Left kidney (tissue), 2 donors: ENCODE data around the gene NFATC3. TPM values are rescaled to one million over a fixed set of nuclear protein-coding genes. Genes with fewer than 3 reads are reported as not detected.

Experiments
- DNase-seq: peaks from one replicate; pipeline ENCODE4 v3.0.0-alpha.2; 2013
- polyA plus RNA-seq: library from polyadenylated mRNA; unstranded; fragments of 120-200 nt; gene quantifications from one replicate; pipeline ENCODE4 v1.2.1, GENCODE V29; 2013; ENCODE audit not compliant: insufficient read length

The NFATC3 gene
- polyA plus RNA-seq, 1 donor: 38.0 TPM

DNA sequence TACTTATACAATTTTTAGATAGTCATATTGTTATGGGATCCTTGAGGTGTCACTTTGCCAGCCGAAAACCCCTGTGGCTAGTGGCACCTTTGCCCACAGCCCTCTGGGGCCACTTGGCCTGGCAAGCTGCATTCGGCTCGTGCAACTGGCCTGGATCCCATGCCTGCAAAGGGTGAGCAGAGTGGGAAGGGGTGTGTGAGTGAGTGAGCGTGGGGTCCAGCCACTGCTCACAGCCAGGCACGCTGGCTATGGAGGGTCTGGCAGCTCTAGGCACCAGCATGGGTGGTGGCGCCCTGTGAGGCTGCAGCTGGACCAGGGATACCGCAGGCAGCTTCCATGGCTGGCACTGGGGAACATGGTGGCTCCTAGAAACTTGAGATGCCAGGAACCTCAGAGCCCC, 101.7 kb downstream of the NFATC3 start:
- DNase-seq: no peak

DNA sequence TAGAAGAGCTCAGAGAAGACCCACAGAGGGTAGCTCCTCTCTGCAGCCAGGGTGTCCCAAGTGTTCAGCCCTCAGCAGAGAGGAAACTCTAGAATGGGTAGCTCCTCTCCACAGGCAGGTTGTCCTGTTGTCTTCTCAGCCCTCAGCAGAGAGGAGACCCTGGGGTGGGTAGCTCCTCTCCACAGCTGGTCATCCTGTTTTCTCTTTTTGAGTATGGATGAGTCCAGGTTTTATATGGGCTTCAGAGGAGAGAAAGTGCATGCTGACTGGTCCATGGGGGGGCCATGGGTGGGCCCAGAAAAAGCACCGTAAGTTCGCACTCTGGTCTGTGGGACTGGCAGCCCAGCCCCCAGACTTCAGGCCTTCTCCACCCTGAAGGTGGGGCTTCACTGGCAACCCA, 102.3 kb downstream of the NFATC3 start:
- DNase-seq: no peak

DNA sequence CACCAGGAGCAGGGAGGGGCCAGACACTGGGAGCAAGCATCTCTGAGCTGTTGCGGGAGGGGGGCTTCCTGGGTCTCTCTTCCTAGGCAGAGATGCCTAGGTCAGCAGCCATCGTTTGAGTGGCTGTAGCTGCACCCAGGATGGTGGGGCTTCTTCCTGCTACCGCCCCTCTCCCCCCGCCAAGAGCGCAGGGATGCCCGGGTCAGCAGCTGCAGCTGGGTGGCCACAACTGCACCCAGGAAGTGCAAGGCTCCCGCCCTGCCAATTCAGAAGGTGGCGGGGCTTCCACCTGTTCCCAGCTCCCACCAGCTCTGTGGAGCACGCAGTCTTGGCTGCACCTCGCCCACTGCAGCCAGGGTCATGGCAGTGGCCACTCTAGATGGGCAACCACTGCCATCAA, 103.0 kb downstream of the NFATC3 start:
- no peak for DNase-seq

DNA sequence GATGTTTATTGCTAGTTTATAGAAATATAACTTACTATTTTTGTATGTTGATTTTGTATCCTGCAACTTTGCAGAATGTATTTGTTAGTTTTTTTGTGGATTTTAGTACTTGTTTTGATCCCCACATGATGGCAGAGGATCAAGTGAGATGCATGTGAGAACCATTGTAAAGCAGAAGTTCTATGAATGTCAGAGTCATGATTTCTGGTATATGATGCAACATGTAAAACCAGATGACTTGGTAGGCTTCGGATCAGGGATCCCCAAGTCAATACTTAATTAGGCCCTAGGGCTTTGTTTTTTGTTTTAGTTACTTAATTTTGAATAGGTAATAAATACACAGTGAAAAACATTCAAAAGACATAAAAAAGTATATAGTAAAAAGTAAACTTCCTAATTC, 104.9 kb downstream of the NFATC3 start:
- no peak for DNase-seq

DNA sequence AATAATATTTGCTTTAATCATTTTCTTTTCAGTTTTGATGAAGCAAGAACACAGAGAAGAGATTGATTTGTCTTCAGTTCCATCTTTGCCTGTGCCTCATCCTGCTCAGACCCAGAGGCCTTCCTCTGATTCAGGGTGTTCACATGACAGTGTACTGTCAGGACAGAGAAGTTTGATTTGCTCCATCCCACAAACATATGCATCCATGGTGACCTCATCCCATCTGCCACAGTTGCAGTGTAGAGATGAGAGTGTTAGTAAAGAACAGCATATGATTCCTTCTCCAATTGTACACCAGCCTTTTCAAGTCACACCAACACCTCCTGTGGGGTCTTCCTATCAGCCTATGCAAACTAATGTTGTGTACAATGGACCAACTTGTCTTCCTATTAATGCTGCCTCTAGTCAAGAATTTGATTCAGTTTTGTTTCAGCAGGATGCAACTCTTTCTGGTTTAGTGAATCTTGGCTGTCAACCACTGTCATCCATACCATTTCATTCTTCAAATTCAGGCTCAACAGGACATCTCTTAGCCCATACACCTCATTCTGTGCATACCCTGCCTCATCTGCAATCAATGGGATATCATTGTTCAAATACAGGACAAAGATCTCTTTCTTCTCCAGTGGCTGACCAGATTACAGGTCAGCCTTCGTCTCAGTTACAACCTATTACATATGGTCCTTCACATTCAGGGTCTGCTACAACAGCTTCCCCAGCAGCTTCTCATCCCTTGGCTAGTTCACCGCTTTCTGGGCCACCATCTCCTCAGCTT, 105.8 kb downstream of the NFATC3 start:
- no peak for DNase-seq

DNA sequence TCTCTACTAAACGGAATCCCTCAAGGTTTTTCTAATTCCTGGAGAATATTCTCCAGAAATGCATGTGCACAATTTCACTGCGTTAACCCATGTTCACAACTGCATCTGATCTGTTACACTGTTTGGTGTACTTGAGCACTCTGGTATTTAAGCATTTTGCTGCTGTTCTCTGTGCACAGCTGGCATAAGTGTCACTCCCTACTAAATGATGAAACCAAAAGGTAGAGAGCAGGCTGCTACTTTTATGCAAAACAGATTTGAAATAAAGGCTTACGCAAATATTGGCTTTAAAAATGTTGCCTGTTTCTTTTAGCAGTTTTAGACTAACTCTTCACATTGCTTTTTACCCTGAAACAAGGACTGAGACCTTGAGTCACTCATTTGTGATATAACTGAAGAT, 109.1 kb downstream of the NFATC3 start:
- no peak for DNase-seq

DNA sequence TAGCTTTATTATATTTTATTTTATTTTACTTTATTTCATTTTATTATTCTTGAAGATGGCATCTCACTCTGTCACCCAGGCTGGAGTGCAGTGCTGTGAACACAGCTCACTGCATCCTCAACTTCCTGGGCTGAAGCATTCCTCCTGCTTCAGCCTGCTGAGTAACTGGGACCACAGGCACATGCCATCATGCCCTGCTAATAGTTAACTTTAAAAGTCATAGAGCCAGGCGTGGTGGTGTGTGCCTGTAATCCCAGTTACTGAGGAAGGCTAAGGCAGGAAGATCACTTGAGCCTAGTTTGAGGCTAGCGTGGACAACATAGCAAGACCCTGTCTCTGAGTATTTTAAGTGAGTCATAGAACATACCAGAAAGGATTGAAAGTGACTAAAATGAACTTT, 112.1 kb downstream of the NFATC3 start:
- no peak for DNase-seq

DNA sequence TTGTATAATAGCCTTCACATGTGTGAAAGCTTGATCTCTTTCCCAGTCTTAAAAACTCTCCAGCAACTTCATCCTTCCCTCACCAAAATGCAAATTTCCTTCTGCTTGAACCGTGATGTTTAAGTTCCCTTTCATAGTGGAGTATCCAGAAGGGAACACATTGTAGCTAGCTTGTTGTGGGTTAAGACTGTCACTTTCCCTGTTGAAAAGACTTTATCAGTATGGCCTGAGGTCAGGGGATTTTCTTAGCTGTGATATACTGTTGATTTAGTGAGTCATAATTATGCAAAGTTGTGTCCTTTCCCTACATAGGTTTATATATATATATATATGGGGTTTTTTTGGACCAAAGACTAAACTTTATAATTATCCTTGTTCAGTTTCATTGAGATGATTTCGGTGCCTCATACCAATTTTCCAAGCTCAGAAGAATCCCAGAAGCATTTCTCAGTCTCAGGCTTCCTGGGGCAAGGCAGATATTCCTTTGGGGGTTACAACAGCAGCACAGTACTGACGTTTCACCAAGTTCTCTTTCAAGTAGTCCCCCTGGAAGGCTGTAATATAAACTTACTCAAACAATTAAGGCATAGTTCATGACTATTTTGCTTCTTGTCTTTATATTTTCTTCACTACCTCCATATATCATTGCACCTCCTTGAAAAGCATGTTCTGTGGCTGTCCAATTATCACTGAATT, 115.1 kb downstream of the NFATC3 start:
- no peak for DNase-seq

DNA sequence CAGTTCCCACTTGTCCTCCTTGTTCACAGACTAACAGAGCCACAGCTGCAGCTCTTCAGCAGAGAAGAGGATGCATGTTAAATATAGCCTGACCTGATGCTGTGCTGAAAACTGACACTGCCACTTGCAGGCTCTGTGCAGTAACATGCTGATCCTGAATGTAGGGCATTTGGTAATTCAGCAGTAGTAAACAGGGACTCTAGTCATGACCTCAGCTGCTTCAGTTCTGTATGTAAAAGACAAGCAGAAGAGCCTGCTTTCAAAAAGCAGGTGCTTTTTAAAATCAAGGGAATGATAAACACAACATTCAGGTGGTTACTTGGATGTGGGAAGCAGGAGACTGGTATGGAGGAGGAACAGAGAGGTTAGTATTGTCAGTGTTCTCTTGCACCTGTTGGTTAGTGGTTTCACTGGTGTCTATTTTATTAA, 116.9 kb downstream of the NFATC3 start:
- DNase-seq: peak; percentile 24

DNA sequence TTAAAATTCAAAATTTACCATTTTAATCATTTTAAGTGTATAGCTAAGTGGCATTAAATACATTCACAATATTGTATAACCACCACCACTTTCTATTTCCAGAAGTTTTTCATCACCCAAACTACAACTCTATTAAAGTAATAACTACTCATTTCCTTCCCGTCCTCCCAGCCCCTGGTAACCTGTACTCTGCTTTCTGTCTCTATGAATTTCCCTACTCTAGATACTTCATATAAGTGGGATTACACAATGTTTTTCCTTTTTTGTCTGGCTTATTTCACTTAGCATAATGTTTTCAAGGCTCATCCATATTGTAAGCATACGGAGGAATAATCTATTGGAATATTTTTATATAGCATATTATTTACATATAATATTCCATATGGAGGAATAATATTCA, 121.1 kb downstream of the NFATC3 start:
- DNase-seq: no peak

DNA sequence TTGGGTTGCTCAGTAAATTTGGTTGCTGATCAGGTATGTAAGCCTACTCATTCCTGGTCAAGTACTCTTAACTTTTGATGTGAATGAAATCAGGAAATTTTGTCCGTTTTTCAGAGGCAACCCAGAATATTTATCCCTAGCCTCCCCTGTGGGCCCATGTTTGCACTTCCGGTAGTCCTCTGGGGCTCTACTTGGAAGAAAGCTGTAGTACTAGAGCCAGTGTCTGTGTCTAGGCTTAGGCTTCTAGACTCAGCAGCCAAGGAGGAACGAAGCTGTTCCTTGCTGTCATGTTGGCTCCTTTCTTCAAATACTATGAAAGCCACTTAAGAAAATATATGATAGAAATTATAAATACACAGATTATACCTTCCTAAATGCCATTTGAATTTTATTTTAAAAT, 129.6 kb downstream of the NFATC3 start:
- no peak for DNase-seq

DNA sequence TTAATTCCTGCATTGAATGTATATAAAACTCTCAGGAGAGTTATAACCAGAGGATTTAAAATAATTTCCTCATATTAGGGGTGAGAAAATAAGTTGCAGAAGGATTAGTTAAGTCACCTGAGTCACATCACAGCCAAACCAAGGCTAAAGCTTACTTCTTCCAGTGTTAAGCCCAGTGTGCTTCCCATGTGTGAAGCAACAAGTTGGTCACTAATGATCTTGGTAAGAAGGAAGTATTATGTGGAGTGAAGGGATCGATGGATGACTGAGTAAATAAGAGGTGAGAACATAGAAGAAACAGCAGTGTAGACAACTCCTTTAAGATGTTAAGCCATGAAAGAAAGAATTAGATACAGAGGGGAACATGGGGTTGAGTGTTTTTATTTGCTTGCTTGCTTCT, 130.1 kb downstream of the NFATC3 start:
- DNase-seq: no peak

DNA sequence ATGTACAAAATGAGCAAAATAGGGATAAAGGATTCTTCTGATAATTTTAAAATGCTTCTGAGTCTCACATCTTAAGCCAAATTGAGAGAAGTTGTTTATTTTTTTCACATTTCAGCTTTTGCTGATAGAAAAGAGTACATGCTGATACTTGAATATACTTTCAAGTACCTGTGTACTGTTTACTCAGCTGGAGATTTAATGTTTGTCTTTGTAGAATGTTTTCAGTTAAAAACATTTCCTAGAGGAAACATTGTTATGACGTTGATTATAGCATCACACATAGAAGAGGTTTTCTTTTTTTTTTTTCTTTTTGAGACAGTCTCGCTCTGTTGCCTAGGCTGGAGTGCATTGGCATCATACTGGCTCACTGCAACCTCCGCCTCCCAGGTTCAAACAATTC, 131.1 kb downstream of the NFATC3 start:
- no peak for DNase-seq

DNA sequence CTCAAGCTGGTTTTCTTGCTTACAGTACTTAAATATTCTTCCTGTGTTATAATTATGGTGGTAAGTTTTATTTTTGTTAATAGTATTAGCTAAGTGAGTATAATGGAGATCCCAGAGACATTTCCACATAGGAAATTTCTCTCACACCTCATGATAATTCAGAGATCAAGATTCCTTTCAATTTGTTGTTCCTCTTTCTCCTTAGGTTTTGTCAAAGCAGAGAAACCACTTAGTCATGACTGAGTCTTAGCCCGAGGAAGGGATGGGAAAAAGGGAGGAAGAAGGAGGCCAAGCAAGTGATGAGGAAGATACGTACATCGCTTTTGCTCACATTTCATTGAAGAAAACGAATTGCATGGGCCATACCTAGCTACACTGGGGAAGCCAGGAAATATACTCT, 132.3 kb downstream of the NFATC3 start:
- no peak for DNase-seq

DNA sequence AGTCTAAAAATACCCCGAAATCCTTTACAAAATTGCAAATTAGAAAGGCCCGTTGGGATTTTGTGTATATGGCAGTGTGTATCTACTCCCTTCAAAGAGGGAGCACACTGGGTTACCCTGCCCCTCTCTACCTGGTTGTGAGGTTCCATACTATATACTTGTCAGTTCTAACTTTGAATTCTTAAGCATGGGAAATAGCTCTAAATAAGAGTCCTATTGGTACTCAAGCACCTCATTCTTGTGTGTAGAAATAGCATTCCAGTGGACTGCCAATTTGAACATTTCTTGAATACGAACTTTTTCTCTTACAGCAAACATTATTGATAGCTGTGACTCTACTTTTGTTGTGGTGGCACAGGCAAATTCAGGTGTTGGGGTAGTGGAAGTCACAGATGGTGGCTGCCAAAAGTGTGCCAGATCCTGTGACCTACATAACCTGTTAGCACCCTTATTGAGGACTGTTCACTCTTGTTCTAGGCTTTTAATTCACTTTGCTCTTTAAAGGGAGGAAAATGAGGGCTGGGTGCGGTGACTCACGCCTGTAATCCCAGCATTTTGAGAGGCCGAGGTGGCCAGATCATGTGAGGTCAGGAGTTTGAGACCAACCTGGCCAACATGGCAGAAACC, 134.7 kb downstream of the NFATC3 start:
- DNase-seq: no peak

DNA sequence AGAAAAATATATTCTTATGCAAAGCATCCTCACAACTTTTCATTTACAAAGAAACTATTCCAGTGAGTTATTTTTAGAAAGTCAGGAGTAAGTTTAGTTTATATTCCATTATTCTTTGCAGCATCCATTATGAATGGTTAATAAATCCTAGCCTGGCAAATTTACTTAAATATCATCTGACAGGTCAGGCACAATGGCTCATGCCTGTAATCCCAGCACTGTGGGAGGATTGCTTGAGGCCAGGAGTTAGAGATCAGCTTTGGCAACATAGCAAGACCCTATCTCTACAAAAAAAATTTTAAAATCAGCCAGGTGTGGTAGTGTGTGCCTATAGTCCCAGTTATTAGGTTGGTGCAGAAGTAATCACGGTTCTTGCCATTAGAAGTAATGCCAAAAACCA, 137.9 kb downstream of the NFATC3 start:
- no peak for DNase-seq

DNA sequence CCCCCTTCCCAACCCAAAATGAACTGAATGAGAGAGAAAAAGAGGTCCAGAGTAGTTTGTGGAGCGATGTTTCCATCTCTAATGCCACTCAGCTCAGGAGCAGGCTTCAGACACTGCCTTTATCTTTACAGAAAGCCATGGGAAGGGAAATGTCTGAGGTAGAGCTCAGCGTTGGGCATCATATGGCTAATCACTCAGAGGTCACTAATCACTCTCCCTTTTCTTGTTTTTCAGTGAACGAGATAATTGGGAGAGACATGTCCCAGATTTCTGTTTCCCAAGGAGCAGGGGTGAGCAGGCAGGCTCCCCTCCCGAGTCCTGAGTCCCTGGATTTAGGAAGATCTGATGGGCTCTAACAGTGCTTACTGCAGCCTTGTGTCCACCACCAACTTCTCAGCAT, 140.9 kb downstream of the NFATC3 start:
- DNase-seq: no peak

DNA sequence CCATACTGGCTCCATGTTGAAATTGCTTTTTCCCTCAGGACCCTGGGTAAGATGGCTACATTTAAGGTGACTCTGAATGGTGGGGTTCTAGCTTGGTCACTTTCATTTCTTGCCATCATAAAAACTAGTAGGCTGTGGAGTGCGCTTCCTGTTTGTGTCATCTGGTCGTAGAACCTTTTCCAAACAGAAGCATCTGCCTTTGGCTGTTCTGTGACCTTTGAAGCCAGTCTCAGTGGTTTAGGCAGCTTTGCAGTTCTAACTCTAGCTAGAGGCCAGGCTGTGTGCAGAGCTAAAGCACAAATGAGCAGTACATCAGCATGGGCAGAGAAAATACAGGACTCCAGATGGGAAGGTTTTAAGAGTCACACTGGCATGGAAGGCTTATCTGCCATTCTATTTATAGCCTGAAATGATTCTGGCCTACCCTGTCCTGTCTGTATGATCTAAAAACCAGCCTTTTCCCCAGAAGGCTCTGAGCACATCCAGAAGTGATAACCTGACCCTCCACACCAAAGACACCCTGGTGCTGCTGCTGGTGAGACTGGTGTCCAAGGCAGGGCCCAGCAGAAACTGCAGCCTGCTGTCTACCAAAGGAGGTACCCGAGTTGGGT, 142.1 kb downstream of the NFATC3 start:
- no peak for DNase-seq

DNA sequence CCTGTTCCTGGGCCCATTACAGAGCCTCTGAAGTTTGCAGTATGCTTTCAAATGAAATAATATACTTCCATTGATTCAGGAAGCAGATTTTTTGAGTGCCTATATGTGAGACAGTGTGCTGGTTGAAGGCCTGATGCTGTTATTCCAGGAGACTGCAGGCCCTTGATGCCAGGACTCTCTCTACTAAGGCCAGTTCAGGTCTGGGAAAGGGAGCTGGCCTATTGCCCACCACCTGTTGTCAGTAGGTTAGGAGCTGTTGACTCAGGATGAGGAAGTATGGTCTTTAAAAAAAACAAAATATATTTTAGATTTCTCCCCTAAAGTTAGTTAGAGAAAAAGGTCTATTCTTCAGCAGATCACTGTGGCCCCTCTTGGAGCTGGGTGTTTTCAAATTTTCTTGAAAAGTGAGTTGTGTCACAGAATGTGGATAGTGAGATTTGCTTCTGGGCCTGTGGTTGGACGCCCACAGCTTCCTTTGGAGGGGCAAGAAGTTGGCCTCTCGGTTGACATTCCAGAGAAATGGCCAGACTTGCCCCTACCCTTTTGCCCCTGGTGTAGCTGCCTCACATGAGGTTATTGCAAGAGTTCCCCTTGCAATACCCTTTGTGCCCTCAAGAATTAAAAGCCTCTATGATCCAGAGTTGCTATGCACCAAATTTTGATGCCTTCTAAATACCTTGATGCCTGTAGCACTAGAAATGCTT, 142.8 kb downstream of the NFATC3 start:
- no peak for DNase-seq

DNA sequence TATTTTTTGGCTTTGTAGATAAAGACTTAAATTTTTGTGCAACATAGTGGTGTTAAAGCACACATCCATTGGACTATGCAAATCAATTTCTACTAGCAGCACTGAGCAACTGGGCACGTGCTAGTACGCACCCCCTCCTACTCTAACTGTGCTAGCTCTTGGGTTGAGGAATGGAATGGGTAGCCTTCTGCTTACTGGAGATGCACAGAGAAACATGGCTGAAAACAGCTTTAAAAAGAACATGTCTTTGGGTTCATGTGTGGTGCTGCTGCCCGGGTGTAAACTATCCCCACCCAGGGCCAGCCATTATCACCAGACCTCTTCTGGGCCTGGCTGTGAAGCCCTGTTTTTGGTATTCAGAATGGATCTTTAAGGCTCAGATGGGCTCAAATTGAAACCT, 143.5 kb downstream of the NFATC3 start:
- no peak for DNase-seq

DNA sequence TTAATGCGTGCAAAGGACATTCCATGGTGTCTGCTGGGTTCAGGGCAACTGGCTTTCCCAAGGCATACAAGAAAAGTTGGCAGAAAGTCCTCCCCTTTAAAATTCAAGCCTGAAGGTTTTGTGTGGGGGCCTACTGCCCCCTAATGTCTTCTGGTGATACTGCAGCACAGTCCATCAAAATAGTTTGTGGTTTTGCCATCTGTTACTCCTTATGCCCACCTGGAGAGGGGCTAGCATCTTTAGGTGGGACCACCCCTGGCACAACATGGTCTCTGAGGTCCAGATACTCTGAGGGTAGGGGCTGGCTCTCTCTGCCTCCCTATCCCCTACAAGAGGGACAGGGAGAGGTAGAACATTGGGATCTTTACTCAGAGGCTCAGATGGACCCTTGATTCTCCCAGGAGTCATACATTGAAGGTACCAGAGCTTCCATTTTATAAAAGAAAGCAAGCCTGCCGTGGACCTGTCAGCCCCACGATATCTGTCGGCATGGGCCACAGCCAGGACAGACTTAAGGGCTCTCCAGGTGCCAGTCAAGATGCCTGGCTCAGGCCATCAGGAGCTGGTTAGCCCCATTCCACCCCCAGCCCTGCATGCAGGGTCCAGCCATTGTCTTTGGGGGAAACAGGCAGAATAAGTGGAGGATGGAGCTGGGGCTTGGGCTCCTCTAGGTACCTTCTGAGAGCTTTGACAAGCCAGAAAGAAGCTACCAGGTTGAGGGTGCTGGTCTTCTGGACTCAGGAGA, 144.4 kb downstream of the NFATC3 start:
- peak; percentile 67 for DNase-seq

DNA sequence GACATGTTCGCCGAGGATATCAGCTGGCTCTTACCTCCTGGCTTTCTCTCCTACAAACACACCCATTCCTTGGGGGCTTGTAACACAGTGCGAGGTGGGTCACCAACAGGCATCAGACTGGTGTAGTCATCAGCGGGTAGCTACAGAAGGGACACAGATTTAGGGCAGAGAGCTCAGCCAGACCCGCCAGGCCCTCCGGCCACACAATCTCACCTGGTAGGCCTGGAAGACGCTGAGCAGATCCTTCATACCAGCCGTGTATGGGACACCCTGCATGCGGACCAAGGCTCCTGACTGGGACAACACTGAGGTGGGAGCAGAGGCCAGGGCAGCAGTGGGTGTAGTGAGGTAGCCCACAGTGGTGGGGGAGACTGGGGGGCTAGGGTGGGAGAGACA, 145.0 kb downstream of the NFATC3 start:
- DNase-seq: no peak
